ENCODE results near the gene SCAMP2.
A peak's percentile ranks its signal among the peaks of the same experiment; 100 is the strongest.

SCAMP2 gene

DNA sequence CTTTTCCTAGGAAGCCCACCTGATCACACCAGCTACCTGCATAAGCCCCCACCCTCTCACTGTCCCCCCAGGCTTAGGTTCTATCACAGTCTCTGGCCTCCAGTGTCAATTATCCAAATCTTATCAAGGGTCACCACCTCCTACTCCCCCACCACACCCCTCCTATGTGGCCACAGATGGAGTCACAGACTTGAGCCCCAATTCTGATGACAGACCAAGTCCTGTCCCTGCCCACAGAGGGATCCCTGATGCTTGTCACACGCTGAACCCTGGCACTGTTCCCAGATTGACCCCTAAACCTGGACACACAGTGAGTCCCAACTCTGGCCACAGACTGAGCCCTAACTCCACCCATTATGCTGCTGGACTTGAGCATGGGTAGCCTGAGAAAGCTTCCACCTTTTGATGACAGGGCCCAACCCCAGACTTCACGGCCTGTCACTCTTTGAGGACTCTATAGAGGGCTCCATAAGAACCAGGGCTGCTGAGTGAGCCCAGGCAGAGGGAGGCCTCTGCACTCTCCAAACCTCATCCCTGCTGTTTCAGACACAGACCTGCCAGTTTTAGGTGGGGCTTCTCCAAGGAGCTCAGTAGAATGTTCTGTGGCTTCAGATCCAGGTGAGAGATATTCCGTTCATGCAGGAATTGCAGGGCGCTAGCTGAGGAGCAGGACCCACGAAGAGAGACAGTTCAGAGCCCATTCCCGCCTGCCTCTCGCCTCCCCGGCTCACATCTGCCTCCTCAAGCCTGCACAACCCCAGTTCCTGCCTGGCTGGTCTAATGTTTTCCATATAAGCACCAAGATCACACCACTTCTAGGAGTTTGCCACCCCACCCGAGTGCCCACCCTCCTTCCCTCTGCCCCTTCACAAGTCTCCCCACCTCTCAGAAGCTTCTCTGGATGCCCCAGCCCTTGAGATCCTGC lies 32.1 kb downstream of the SCAMP2 start:
- no peaks in the 10 kb centered on the region; the same call in 1 of the 2 replicates for H3K36me3 ChIP-seq (ENCODE audit: insufficient read depth, low read length)
- no peak overlapping the region for H3K27ac ChIP-seq
- peak overlapping the region; percentile 100 for H3K4me3 ChIP-seq
- no peak overlapping the region for H3K9ac ChIP-seq (ENCODE audit: insufficient read length)
- no peak for TF ChIP-seq EZH2 (IDR thresholded peaks at IDR 0.05)
- TF ChIP-seq FOXP2 (optimal IDR thresholded peaks at IDR 0.05; ENCODE audit: control extremely low read depth, extremely low read length, insufficient read depth): no peak
- TF ChIP-seq POLR2AphosphoS5 (IDR thresholded peaks at IDR 0.05; ENCODE audit: borderline replicate concordance, low read depth, low read length): no peak
- no peak for DNase-seq (ENCODE audit: low read depth, low spot score)
- no peaks in the 10 kb centered on the region for H3K9me3 ChIP-seq (ENCODE audit: low read depth, low read length)

DNA sequence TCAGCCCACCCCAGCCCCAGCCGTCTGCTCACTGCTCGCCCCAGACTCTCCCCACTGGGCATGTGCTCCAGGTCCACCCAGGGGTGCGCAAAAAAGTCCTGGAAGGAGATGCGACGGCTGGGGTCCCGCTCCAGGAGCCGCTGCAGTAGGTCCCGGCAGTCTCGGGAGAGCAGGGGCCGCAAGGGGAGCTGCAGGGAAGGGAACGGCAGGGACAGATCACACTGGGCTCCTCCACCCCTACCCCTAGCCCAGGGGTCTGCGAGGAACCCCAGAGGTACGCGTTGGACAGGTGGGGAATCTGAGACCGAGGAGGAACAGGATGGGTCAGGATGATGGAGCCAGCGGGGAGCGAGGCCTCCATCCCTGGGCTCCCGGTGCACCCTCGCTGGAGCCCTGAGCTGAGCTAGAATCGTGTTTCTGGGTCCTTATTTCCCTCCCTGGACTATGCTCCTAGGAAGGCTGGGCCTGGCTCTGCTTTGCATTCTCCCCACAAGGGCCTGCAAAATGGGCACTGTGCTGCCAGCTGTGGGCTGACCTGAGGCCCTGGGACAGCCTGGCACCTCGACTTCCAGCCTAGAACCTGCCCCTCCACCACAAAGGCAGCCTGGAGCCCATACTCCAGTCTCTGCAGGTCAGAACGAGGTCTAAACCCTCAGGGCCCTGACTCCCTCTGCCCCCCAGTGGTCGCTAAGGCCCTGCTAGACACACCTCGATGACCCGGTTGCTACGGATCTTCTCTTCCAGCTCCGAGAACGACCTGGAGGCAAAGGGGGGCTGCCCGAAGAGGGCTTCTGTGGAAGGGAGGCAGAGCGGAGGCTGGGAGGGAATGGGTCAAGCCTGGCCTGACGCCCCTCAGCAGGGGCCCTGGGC lies 33.4 kb downstream of the SCAMP2 start:
- no peak for TF ChIP-seq FOXP2 (optimal IDR thresholded peaks at IDR 0.05; ENCODE audit: control extremely low read depth, extremely low read length, insufficient read depth)
- no peak for TF ChIP-seq POLR2AphosphoS5 (IDR thresholded peaks at IDR 0.05; ENCODE audit: borderline replicate concordance, low read depth, low read length)
- no peak for TF ChIP-seq EZH2 (IDR thresholded peaks at IDR 0.05)

DNA sequence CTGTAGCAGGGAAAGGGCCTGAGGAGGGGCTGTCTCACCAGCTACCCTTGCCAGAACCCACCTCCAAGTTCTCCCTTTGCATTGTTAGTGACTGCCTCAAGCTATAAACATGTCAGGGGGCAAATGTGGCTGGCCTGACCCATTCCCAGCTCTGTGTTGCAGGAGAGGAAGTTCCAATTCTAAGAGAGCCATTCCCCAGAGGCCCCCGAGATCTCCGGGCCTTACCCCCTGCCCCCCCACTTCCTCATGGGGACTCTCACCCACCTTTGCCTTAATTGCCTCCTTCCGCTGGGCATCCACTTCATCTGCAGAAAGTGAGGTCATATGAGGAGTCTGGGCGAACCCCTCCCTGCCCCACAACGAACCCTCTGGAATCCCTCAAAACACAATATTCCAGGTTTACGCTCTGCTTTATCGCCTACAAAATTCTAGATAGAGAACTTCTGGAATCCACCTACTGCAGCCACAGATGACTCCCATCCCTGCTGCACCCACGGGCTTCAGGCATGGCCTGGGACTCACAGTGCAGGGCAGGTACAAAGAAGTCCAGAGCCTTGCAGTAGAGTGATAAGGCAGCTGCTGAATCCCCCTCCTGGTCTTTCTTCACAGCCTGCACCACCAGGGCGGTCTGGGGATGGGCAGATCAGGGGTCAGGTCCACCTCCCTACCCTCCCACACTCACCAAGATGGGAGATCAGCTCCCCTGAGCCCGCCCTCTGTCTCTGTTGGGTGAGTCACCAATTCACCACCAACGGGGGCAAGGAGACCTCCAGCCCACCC lies 34.2 kb downstream of the SCAMP2 start:
- Histone ChIP-seq H3K9ac (ENCODE audit: insufficient read length) (no peak overlapping the region), H3K36me3 (ENCODE audit: insufficient read depth, low read length) (no peaks in the 10 kb centered on the region; the same call in 1 of the 2 replicates), H3K9me3 (ENCODE audit: low read depth, low read length) (no peaks in the 10 kb centered on the region), H3K27ac (no peak overlapping the region), H3K4me3 (no peak overlapping the region)
- TF ChIP-seq EZH2 (IDR thresholded peaks at IDR 0.05): no peak
- no peak for DNase-seq (ENCODE audit: low read depth, low spot score)

More for the DNA sequence above, 33.4 kb downstream of the SCAMP2 start:
- Histone ChIP-seq H3K4me3 (no peak overlapping the region), H3K9ac (ENCODE audit: insufficient read length) (no peak overlapping the region), H3K9me3 (ENCODE audit: low read depth, low read length) (no peaks in the 10 kb centered on the region), H3K27ac (no peak overlapping the region), H3K36me3 (ENCODE audit: insufficient read depth, low read length) (no peaks in the 10 kb centered on the region; the same call in 1 of the 2 replicates)
- DNase-seq (ENCODE audit: low read depth, low spot score): no peak

DNA sequence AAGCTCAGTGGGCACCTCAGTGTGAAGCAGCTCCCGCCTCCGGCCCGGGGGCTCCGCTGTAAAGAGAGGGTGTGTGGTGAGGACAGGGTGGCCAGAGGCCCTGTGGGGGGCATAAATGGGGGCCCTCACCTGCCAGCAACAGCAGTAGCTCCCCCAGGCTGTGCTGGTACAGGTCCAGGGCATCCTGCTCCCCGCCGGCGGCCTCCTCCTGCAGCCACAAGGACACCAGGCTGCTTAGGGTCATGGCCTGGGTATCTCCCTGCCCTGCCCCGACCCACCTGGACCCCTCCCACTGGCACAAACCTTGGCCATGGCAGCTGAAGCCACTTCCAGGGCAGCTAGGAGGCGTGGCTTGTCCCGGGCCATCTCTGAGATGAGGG lies 35.0 kb downstream of the SCAMP2 start:
- H3K27ac ChIP-seq: no peak overlapping the region
- no peak overlapping the region for H3K9ac ChIP-seq (ENCODE audit: insufficient read length)
- no peak for DNase-seq (ENCODE audit: low read depth, low spot score)
- no peaks in the 10 kb centered on the region; the same call in 1 of the 2 replicates for H3K36me3 ChIP-seq (ENCODE audit: insufficient read depth, low read length)
- TF ChIP-seq EZH2 (IDR thresholded peaks at IDR 0.05) (no peak), POLR2AphosphoS5 (IDR thresholded peaks at IDR 0.05; ENCODE audit: borderline replicate concordance, low read depth, low read length) (no peak)
- no peak overlapping the region for H3K4me3 ChIP-seq
- no peaks in the 10 kb centered on the region for H3K9me3 ChIP-seq (ENCODE audit: low read depth, low read length)

DNA sequence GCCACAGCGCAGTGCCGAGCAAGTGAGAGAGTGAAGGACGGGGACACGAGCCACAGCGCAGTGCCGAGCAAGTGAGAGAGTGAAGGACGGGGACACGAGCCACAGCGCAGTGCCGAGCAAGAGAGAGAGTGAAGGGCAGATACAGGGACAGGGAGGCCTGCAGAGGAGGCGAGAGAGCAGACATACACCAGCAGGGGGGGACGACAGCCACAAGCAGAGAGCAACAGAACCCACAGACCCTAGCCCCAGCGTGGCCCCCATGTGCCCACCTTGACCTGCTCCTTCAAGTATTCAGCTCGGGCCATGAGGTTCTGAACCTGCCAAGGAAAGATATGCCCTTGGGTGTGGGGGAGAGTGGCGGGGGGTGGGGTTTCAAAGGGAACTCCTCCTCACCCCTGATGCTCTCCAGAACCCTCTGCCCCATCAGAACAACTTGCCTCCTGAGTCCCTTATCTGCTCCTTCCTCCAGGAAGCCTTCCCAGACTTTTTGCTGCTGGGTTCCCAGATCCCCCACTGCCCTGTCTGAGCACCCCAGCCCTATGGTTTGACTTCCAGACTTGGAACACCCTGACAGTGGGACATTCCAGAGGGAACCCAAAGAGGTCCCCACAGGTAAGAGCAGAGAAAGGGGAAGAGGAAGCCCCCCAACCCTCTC lies 35.6 kb downstream of the SCAMP2 start:
- no peak for TF ChIP-seq EZH2 (IDR thresholded peaks at IDR 0.05)
- no peak for TF ChIP-seq FOXP2 (optimal IDR thresholded peaks at IDR 0.05; ENCODE audit: control extremely low read depth, extremely low read length, insufficient read depth)
- no peak for TF ChIP-seq POLR2AphosphoS5 (IDR thresholded peaks at IDR 0.05; ENCODE audit: borderline replicate concordance, low read depth, low read length)
- no peak for DNase-seq (ENCODE audit: low read depth, low spot score)
- Histone ChIP-seq H3K36me3 (ENCODE audit: insufficient read depth, low read length) (no peaks in the 10 kb centered on the region; the same call in 1 of the 2 replicates), H3K27ac (no peak overlapping the region), H3K9ac (ENCODE audit: insufficient read length) (no peak overlapping the region), H3K9me3 (ENCODE audit: low read depth, low read length) (no peaks in the 10 kb centered on the region), H3K4me3 (no peak overlapping the region)

DNA sequence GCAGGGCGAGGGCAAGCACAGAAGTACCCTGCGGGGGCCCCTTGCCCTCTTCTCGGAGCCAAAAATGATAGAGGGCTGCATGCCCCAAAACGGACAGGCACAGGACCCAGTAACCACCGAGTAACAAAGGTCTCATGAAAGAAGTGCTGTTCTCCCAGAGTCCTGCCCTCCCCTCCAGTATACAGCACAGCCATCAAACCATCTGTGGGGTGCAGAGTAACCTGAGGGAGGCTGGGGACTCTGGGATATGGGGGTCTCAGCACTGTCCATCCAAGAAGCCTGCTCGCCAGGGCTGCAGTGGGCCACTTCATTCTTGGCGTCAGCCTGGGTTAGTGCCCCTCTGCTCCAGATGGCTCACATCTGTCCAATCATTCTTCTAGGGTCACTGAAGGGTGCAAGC lies 36.3 kb downstream of the SCAMP2 start:
- Histone ChIP-seq H3K9ac (ENCODE audit: insufficient read length) (no peak overlapping the region), H3K36me3 (ENCODE audit: insufficient read depth, low read length) (no peaks in the 10 kb centered on the region; the same call in 1 of the 2 replicates), H3K4me3 (no peak overlapping the region), H3K9me3 (ENCODE audit: low read depth, low read length) (no peaks in the 10 kb centered on the region), H3K27ac (no peak overlapping the region)
- DNase-seq (ENCODE audit: low read depth, low spot score): no peak
- TF ChIP-seq EZH2 (IDR thresholded peaks at IDR 0.05) (no peak), FOXP2 (optimal IDR thresholded peaks at IDR 0.05; ENCODE audit: control extremely low read depth, extremely low read length, insufficient read depth) (no peak), POLR2AphosphoS5 (IDR thresholded peaks at IDR 0.05; ENCODE audit: borderline replicate concordance, low read depth, low read length) (no peak)

DNA sequence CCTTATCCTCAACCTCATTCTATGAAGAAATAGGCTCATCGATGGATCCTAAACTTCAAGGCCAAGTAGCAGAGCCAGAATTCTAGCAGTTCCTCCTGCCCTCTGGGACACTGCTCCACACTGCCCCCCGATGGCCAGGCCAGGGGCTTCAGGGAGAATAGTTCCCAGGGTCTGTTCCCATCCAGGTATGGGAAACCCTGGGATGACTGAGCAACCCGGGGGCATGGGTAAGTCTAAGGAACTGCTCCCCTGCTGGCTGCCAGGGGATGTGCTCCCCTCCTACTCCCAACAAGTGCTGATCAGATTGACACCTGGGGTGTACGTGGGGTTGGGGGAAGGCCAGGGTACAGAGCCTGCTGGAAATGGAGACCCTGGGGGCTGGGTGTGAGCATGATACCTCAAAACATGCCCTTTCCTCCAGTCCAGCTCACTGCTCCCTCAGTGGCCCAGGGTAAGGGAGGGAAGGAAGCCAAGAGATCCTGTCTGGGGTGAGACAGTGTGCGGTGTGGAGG lies 37.8 kb downstream of the SCAMP2 start:
- no peak overlapping the region for H3K9ac ChIP-seq (ENCODE audit: insufficient read length)
- DNase-seq (ENCODE audit: low read depth, low spot score): no peak
- no peaks in the 10 kb centered on the region for H3K9me3 ChIP-seq (ENCODE audit: low read depth, low read length)
- TF ChIP-seq EZH2 (IDR thresholded peaks at IDR 0.05): no peak
- TF ChIP-seq POLR2AphosphoS5 (IDR thresholded peaks at IDR 0.05; ENCODE audit: borderline replicate concordance, low read depth, low read length): no peak
- no peak for TF ChIP-seq FOXP2 (optimal IDR thresholded peaks at IDR 0.05; ENCODE audit: control extremely low read depth, extremely low read length, insufficient read depth)
- H3K27ac ChIP-seq: no peak overlapping the region
- no peaks in the 10 kb centered on the region; the same call in 1 of the 2 replicates for H3K36me3 ChIP-seq (ENCODE audit: insufficient read depth, low read length)
- no peak overlapping the region for H3K4me3 ChIP-seq

All from SK-N-MC (cell line).